Erythroblast (primary cell): ENCODE data around the gene RBCK1.
A peak's percentile ranks its signal among the peaks of the same experiment; 100 is the strongest.
"Not testable (repeated sequence)": the region's sequence is repeated elsewhere in the genome, so short reads cannot be mapped to it uniquely, and the experiment has no call there.

ENCODE experiments used
- DNase-seq, 2 experiments: peaks; one replicate each; lab custom pipeline; 2025; lab: John Stamatoyannopoulos, UW
- GATA1 ChIP-seq: IDR thresholded peaks from 2 replicates; pipeline ENCODE4 v1.6.1; 2011; ENCODE audit warnings: low read depth, mild to moderate bottlenecking, control low read depth, low read length, moderate library complexity
- POLR2A ChIP-seq: IDR thresholded peaks from 2 replicates; pipeline ENCODE4 v1.6.1; 2011; ENCODE audit warnings: mild to moderate bottlenecking, low read length

Gene RBCK1

DNA sequence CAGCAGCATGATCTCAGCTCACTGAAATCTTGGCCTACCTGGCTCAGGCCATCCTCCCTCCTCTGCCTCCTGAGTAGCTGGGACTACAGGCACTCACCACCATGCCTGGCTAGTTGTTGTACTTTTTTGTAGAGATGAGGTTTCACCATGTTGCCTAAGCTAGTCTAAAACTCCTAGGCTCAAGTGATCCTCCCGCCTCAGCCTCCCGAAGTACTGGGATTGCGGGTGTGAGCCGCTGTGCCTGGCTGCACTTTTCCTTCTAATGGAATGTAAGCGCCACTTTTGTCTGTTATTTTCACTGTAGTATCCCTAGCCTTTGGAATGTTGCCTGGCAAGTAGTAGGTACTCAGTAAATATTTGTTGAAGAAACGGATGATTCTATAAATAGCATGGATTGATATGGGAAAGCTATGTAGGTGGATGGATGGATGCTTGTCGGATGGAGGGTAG lies 37.9 kb upstream of the RBCK1 start:
- TF ChIP-seq POLR2A, result no peak
- TF ChIP-seq GATA1, result no peak
- DNase-seq, result no peak

- no peak for TF ChIP-seq GATA1
- TF ChIP-seq POLR2A, result no peak
- DNase-seq, result peak; percentile 44 to 72
These were observed 36.9 kb upstream of the RBCK1 start for GRCh38 chr20:370977-371754.

GRCh38 chr20:371755-372542 lies 36.1 kb upstream of the RBCK1 start:
- TF ChIP-seq GATA1 (no peak), POLR2A (peak; percentile 64)
- peak; percentile 94 to 97 for DNase-seq

DNA sequence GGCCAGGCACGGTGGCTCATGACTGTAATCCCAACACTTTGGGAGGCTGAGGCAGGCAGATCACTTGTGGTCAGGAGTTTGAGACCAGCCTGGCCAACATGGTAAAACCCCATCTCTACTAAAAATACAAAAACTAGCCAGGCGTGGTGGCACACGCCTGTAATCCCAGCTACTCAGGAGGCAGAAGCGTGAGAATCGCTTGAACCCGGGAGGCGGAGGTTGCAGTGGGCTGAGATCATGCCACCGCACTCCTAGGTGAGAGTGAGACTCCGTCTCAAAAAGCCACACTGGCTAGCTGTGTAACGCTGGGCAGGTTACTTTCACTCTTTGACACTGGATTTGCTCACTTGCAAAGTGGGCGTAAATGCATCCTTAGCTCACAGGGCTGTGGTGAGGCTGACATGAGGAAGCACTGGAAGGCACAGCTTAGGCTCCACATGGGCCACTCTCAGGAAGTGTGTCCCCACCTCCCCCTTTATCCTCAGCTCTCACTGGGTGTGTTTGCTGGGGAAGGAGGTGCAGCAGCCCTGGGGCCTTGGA lies 35.5 kb upstream of the RBCK1 start:
- DNase-seq, result peak; percentile 36 to 69

DNA sequence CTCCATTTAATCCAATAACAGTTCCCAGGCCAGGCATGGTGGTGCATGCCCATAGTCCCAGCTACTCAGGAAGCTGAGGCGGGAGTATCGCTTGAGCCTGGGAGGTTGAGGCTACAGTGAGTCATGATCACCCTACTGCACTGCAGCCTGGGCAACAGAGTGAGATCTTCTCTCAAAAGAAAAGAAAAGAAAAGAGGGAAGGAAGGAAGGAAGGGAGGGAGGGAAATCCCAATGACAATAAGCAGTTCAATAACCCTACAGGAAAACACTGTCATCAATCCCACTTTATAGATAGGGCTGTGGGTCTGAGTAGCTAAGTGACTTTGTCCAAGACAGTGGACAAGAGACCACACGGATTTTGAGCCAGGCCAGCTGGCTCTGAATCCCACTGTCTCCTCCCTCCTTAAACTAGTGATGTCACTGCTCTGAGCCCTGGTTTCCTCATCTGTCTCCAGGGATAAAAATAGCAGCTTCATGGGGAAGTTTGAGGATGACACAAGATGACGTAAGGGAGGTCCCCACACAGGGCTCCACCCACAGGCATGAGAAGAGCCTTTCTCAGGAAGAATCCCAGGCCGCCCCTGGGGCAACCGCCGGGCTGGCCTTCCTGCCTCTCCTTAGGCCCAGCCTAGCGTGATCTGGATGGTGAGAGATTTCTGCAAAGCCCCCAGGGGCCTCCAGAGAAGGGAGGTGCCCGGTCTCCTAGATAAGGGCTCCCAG lies 34.8 kb upstream of the RBCK1 start:
- peak; percentile 32 for TF ChIP-seq POLR2A
- no peak for TF ChIP-seq GATA1
- peak; percentile 86 to 92 for DNase-seq

GRCh38 chr20:375265-375889 lies 32.7 kb upstream of the RBCK1 start:
- no peak for TF ChIP-seq GATA1
- TF ChIP-seq POLR2A, result no peak

GRCh38 chr20:376089-376488 lies 32.0 kb upstream of the RBCK1 start:
- no peak for TF ChIP-seq GATA1
- TF ChIP-seq POLR2A, result no peak
- no peak for DNase-seq

More at GRCh38 chr20:375265-375889, 32.7 kb upstream of the RBCK1 start:
- DNase-seq, result peak; percentile 76 to 78

GRCh38 chr20:376750-377149 lies 31.3 kb upstream of the RBCK1 start:
- DNase-seq, result no peak

DNA sequence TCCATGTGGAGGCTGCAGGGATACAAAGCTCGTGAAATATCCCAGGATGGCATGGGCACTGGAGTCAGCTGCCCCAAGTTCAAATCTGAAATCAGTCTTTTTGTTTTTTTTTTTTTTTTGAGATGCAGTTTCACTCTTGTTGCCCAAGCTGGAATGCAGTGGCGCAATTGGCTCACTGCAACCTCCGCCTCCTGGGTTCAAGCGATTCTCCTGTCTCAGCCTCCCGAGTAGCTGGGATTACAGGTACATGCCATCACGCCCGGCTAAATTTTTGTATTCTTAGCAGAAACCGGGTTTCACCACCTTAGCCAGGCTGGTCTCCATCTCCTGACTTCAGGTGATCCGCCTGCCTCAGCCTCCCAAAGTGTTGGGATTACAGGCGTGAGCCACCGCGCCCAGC lies 30.5 kb upstream of the RBCK1 start:
- not testable (repeated sequence) for DNase-seq

More at GRCh38 chr20:376750-377149, 31.3 kb upstream of the RBCK1 start:
- TF ChIP-seq POLR2A (no peak), GATA1 (no peak)

DNA sequence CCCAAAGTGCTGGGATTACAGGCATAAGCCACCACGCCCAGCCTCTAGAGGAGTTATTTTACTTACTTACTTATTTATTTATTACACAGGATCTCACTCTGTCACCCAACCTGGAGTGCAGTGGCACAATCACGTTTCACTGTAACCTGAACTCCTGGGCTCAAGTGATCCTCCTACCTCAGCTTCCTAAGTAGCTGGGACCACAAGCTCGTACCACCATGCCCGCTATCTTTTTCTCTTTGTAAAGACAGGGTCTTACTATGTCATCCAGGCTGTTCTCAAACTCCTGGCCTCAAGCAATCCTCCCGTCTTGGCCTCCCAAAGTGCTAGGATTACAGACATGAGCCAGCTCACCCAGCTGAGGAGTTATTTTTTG lies 29.1 kb upstream of the RBCK1 start:
- TF ChIP-seq POLR2A, result no peak
- no peak for TF ChIP-seq GATA1
- DNase-seq, result no peak

- TF ChIP-seq POLR2A (peak; percentile 54), GATA1 (no peak)
- DNase-seq, result peak; percentile 85 to 96
These were observed 27.1 kb upstream of the RBCK1 start for GRCh38 chr20:380763-381580.

DNA sequence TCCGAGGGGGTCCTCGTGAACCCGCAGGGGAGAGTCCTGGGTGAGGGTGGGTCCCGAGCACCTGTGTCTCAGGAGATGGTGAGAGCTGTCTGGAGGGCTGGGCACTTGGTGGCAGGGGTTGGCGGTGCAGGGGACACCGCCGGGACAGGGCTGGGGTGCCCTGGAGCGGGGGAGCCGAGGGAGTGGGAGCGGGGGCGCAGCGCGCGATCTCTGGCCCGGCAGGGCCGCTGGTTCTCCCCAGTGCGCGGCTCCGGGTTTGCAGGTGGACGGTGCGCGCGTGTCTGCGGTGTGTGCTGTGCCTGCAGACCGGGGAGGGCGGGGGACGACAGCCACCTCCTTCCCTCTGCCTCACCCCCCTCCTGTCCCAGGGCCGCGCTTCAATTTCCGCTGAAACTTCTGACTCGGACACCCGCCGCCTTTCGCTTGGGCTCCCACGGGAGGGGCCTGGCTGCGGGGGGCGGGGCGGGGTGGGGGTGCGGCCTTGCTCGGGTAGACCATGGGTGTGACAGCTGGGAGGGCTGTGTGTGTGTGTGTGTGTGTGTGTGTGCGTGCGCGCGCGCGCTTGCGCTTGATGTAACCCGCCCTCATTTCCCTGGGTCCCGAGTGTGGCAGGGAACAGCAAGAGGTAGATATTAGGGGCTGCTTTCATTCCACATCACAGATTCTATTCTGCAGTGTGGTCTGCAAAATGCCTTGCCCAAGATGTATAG lies 26.4 kb upstream of the RBCK1 start:
- peak; percentile 91 to 96 for DNase-seq
- TF ChIP-seq POLR2A (peak; percentile 59), GATA1 (no peak)
